HG03139 (cell line): Measurements from ENCODE around the gene CNOT3.
"Not testable (repeated sequence)": the region's sequence is repeated elsewhere in the genome, so short reads cannot be mapped to it uniquely, and the experiment has no call there.

Experiments used
- ATAC-seq: cut with Tn5 transposase; IDR thresholded peaks from one replicate; pipeline ENCODE4 v1.9.1; 2021; ENCODE audit not compliant: unreplicated experiment

Gene CNOT3

GRCh38 chr19:54165222-54165621 lies 27.7 kb downstream of the CNOT3 start:
- ATAC-seq: no peak

GRCh38 chr19:54168174-54168917 lies 30.8 kb downstream of the CNOT3 start:
- peak; percentile 49 for ATAC-seq

DNA sequence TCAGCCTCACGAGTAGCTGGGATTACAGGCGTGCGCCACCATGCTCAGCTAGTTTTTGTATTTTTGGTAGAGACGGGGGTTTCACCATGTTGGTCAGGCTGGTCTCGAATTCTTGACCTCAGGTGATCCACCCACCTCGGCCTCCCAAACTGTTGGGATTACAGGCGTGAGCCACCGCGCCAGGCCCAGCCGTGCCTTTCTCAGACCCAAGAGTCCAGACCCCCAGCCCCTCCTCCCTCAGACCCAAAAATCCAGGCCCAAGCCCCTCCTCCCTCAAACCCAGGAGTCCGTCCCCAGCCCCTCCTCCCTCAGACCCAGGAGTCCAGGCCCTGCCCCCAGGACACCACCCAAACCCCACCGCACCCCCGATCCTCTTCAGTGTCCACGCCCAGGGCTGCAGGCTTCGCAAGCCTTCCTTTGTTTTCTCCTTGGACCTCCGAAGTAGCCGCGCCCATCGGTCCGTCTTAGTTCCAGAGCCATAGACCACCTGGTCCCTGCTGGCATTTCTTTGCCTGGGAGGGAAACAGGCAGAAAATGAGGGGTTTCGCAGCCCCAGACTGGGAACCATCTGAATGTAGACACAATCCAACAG lies 31.7 kb downstream of the CNOT3 start:
- no peak for ATAC-seq

GRCh38 chr19:54171736-54172431 lies 34.3 kb downstream of the CNOT3 start:
- not testable (repeated sequence) for ATAC-seq

DNA sequence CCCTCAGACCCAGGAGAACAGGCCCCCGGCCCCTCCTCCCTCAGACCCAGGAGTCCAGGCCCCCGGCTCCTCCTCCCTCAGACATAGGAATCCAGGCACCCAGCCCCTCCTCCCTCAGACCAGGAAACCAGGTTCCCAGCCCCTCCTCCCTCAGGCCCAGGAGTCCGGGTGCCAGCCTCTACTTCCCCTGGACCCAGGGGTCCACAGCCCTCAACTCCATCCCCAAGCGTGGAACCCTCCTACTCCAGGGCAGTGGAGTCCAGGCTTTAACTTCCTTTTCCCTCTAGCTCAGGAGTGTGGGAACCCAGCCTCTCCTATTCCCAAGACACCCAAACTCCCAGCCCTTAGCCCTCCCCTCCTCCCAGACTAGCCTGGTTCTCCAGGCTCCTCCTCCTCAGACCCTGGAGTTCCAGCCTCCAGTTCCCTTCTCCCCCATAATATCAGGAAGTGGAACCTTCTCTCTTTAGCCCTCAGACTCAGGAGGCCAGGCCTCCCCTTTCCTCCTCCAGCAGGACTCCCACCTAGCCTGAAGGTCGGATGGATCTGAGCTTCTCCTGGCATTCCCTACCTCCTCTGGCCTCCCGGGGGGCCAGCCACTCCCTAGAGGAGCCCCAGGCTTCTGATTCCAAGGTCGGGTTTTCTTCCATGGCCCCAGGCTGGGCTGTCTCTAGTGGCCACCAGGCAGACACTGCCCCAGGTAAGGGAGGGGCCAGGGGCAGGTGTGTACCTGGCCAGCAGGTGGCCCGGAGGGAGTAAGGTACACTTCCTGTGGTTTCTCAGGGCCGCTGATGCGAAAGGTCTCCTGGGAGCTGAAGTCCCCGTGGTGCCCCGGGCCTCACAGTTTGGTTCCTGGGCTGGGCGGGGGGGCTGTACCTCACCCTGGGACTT lies 35.2 kb downstream of the CNOT3 start, which contains the start of gene TMC4:
TMC4 (minus strand) TSS at position 690 of the 888 bp plus-strand sequence; CDS start at position 647, 43 bp downstream.
- no peak for ATAC-seq

- ATAC-seq: no peak
Observed at GRCh38 chr19:54173359-54173699, 35.8 kb downstream of the CNOT3 start.

GRCh38 chr19:54173951-54174834 lies 36.6 kb downstream of the CNOT3 start:
- no peak for ATAC-seq

GRCh38 chr19:54178581-54179261 lies 41.2 kb downstream of the CNOT3 start:
- ATAC-seq: no peak

- ATAC-seq: no peak
Observed at GRCh38 chr19:54179262-54179852, 41.8 kb downstream of the CNOT3 start.

GRCh38 chr19:54179921-54180461 lies 42.4 kb downstream of the CNOT3 start:
- ATAC-seq: no peak

DNA sequence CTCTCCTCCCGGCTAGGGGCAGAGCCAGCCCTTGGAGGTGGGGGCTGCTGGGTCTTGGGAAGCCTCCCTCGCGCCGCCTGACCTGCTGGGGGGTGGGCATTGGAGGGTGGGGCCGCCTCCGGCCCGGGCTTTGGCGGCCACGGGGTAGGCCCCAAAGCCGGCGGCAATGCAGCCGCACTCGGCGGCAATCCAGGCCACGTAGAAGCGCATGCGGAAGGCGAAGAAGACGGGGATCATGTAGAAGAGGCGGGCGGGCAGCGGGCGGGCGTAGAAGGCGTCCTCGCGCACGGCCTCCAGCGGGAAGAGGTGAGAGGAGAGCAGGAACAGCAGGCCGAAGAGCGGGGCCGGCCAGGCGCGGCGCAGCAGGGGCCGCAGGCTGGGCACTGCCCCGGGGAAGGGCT lies 43.1 kb downstream of the CNOT3 start:
- ATAC-seq: no peak

- ATAC-seq: not testable (repeated sequence)
Observed at GRCh38 chr19:54181894-54182293, 44.3 kb downstream of the CNOT3 start.

DNA sequence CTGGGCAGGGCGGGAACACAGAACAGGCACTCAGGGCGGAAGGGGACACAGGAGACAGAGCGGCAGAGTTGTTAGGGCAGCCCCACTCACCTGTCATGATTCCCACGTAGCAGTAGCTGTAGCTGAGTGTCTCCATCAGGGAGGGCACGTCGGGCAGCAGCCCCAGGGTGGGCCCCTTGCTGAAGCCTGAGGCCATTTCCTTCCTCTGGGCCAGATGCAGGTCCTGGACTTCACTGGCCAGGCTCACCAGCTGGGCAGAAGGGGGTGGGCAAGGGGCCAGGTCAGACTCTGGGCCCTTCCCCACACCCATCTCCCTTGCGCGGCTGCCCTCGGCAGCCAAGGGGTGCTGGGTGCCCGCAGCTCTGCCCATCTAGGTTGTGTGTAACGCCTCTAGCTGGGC lies 45.9 kb downstream of the CNOT3 start:
- no peak for ATAC-seq

GRCh38 chr19:54186351-54186750 lies 48.8 kb downstream of the CNOT3 start:
- no peak for ATAC-seq

DNA sequence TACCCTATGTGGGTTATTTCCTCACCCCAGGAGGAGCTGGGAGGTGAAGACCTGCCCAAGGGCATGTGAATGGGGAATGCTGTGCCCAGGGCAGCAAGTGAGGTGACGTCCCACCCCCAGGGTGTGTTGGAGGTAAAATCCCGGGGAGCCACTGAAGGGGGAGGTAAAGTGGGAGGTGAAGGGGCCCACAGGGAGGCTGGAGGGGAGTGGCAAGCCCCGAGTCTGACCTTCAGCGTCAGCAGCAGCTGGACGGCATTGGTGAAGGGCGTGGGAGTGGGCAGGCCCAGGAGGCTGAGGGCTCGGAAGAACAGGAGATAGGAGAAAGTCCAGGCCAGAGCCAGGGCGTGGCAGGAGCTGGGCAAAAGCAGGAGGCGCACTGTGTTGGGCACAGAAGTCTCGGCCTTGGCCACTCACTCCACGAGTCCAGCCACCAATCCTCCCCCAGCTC lies 49.4 kb downstream of the CNOT3 start:
- no peak for ATAC-seq

GRCh38 chr19:54188215-54188871 lies 50.8 kb downstream of the CNOT3 start:
- no peak for ATAC-seq

GRCh38 chr19:54189145-54189734 lies 51.7 kb downstream of the CNOT3 start, which contains the start of gene MBOAT7:
MBOAT7 (minus strand) TSS chr19:54189580; CDS start chr19:54188508, 1,072 bp downstream.
- ATAC-seq: peak; percentile 31
